Measurements from ENCODE around the gene DHCR7. TPM values are rescaled to one million over a fixed set of nuclear protein-coding genes. Genes with fewer than 3 reads are reported as not detected.

The DHCR7 gene
- total and polyA plus RNA-seq, 2 experiments from 2014 or later: 84.0 to 166 TPM

GRCh38 chr11:71402878-71403277 is 45.3 kb downstream of the DHCR7 start:
- no peaks in the 10 kb centered on the region for H3K36me3 ChIP-seq (ENCODE audit: insufficient read depth)
- TF ChIP-seq, protein P1, sequence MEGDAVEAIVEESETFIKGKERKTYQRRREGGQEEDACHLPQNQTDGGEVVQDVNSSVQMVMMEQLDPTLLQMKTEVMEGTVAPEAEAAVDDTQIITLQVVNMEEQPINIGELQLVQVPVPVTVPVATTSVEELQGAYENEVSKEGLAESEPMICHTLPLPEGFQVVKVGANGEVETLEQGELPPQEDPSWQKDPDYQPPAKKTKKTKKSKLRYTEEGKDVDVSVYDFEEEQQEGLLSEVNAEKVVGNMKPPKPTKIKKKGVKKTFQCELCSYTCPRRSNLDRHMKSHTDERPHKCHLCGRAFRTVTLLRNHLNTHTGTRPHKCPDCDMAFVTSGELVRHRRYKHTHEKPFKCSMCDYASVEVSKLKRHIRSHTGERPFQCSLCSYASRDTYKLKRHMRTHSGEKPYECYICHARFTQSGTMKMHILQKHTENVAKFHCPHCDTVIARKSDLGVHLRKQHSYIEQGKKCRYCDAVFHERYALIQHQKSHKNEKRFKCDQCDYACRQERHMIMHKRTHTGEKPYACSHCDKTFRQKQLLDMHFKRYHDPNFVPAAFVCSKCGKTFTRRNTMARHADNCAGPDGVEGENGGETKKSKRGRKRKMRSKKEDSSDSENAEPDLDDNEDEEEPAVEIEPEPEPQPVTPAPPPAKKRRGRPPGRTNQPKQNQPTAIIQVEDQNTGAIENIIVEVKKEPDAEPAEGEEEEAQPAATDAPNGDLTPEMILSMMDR (conservative IDR thresholded peaks at IDR 0.05; ENCODE audit: low read depth in 2 of 2): no peak
- TF ChIP-seq EZH2 (IDR thresholded peaks at IDR 0.05; ENCODE audit: low read depth, unreplicated experiment) (no peak), ZNF114 (CRISPR knock-in tag; IDR thresholded peaks at IDR 0.05) (no peak), ZNF331 (CRISPR knock-in tag; IDR thresholded peaks at IDR 0.05; ENCODE audit: low read depth) (no peak), STAT1 (IDR thresholded peaks at IDR 0.05; ENCODE audit: unreplicated experiment) (no peak)
- no peak overlapping the region for H3K4me3 Mint-ChIP-seq
- peaks cover 20% of the 10 kb centered on the region for H3K27me3 Mint-ChIP-seq (ENCODE audit: insufficient read depth, low read depth, poor library complexity)
- no peaks in the 10 kb centered on the region for H3K79me2 ChIP-seq (replicated peaks; ENCODE audit: insufficient read depth)
- no peaks in the 10 kb centered on the region for H3K9me2 ChIP-seq (ENCODE audit: insufficient read depth)
- ATAC-seq: no peak
- no peaks in the 10 kb centered on the region for H3K27me3 ChIP-seq (ENCODE audit: insufficient read depth)
- no peaks in the 10 kb centered on the region for H3F3A ChIP-seq (replicated peaks; ENCODE audit: low read depth)
- H2AFZ ChIP-seq: no peak overlapping the region
- H3K4me3 ChIP-seq: no peak overlapping the region
- peaks cover 7% of the 10 kb centered on the region; the same call in 2 of the 3 replicates for H3K36me3 Mint-ChIP-seq (ENCODE audit: low read depth)
- H4K20me1 ChIP-seq (replicated peaks; ENCODE audit: insufficient read depth): no peaks in the 10 kb centered on the region
- H3K4me1 Mint-ChIP-seq: no peaks in the 10 kb centered on the region
- peaks cover 21% of the 10 kb centered on the region for H3K9me3 Mint-ChIP-seq
- no peak overlapping the region for H3K27ac Mint-ChIP-seq
- H3K4me2 ChIP-seq: no peak overlapping the region
- DNase-seq (ENCODE audit: low spot score): no peak
- no peak overlapping the region for H3K27ac ChIP-seq (ENCODE audit: low read depth)
- no peaks in the 10 kb centered on the region for H3K4me1 ChIP-seq (ENCODE audit: insufficient read depth)

GRCh38 chr11:71400216-71400615 is 48.0 kb downstream of the DHCR7 start:
- no peaks in the 10 kb centered on the region for H3K27me3 ChIP-seq (ENCODE audit: insufficient read depth)
- H3K4me1 ChIP-seq (ENCODE audit: insufficient read depth): no peaks in the 10 kb centered on the region
- no peak overlapping the region for H3K27ac ChIP-seq (ENCODE audit: low read depth)
- H2AFZ ChIP-seq: no peak overlapping the region
- no peak overlapping the region for H3K4me3 ChIP-seq
- no peaks in the 10 kb centered on the region for H3K36me3 ChIP-seq (ENCODE audit: insufficient read depth)
- H3K9me3 Mint-ChIP-seq: peaks cover 21% of the 10 kb centered on the region
- no peaks in the 10 kb centered on the region for H3K9me2 ChIP-seq (ENCODE audit: insufficient read depth)
- H3K4me2 ChIP-seq: no peak overlapping the region
- DNase-seq (ENCODE audit: low spot score): no peak
- no peak for ATAC-seq
- H3F3A ChIP-seq (replicated peaks; ENCODE audit: low read depth): no peaks in the 10 kb centered on the region
- no peaks in the 10 kb centered on the region for H3K4me1 Mint-ChIP-seq
- H4K20me1 ChIP-seq (replicated peaks; ENCODE audit: insufficient read depth): no peaks in the 10 kb centered on the region
- no peaks in the 10 kb centered on the region for H3K79me2 ChIP-seq (replicated peaks; ENCODE audit: insufficient read depth)
- H3K27me3 Mint-ChIP-seq (ENCODE audit: insufficient read depth, low read depth, poor library complexity): peaks cover 20% of the 10 kb centered on the region
- H3K4me3 Mint-ChIP-seq: no peak overlapping the region
- no peak overlapping the region for H3K27ac Mint-ChIP-seq
- H3K36me3 Mint-ChIP-seq (ENCODE audit: low read depth): peaks cover 7% of the 10 kb centered on the region; the same call in 2 of the 3 replicates
- TF ChIP-seq NANOG (IDR thresholded peaks at IDR 0.05; ENCODE audit: borderline replicate concordance) (no peak), STAT1 (IDR thresholded peaks at IDR 0.05; ENCODE audit: unreplicated experiment) (no peak), CREB1 (CRISPR knock-in tag; IDR thresholded peaks at IDR 0.05; ENCODE audit: low read depth) (no peak), EZH2 (IDR thresholded peaks at IDR 0.05; ENCODE audit: low read depth, unreplicated experiment) (no peak), REST (IDR thresholded peaks at IDR 0.05; ENCODE audit: unreplicated experiment) (no peak), JUNB (IDR thresholded peaks at IDR 0.05; ENCODE audit: unreplicated experiment) (no peak), ZNF114 (CRISPR knock-in tag; IDR thresholded peaks at IDR 0.05) (no peak)
- TF ChIP-seq, protein P1 (conservative IDR thresholded peaks at IDR 0.05; ENCODE audit: low read depth in 2 of 2): no peak
- TF ChIP-seq, protein P2, sequence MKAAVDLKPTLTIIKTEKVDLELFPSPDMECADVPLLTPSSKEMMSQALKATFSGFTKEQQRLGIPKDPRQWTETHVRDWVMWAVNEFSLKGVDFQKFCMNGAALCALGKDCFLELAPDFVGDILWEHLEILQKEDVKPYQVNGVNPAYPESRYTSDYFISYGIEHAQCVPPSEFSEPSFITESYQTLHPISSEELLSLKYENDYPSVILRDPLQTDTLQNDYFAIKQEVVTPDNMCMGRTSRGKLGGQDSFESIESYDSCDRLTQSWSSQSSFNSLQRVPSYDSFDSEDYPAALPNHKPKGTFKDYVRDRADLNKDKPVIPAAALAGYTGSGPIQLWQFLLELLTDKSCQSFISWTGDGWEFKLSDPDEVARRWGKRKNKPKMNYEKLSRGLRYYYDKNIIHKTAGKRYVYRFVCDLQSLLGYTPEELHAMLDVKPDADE (IDR thresholded peaks at IDR 0.05): no peak

All from GM23338 (cell line).